H1 (cell line): ENCODE data around the gene MCL1. TPM values are rescaled to one million over a fixed set of nuclear protein-coding genes. Genes with fewer than 3 reads are reported as not detected.
"Not testable (repeated sequence)": the region's sequence is repeated elsewhere in the genome, so short reads cannot be mapped to it uniquely, and the experiment has no call there.

Experiments
- CTCF ChIA-PET: fragments of 300-600 bp; sonication (Branson Sonifier 250); formaldehyde crosslinking; loops from one replicate; lab custom pipeline; 2021; ENCODE audit not compliant: partially characterized antibody; lab: Charles Lee
- POLR2A ChIA-PET: fragments of 300-600 bp; sonication (Branson Sonifier 250); formaldehyde crosslinking; loops from one replicate; lab custom pipeline; 2021; ENCODE audit warnings: inconsistent platforms; ENCODE audit not compliant: partially characterized antibody; lab: Charles Lee
- DNase-seq, 2 experiments: peaks; one replicate each; pipeline versions ENCODE4 v3.0.0 to v3.0.0-alpha.2; 2010 to 2022; ENCODE audit warnings: low spot score in 2 of 2, low read depth in 1 of 2, mixed read lengths in 1 of 2
- FAIRE-seq: peaks from 2 replicates; lab custom pipeline; 2011; peaks lifted over from hg19 to GRCh38; lab: Jason Lieb, UNC
- H2AFZ ChIP-seq: 2 replicates; pipeline ENCODE4 v1.8.1; 2012; ENCODE audit warnings: low read length, inconsistent platforms
- H2AK5ac ChIP-seq: 2 replicates; pipeline ENCODE4 v1.6.1; 2013; ENCODE audit warnings: low read depth, low read length
- H2BK120ac ChIP-seq: replicated peaks from 2 replicates; pipeline ENCODE3; 2013; ENCODE audit warnings: low read depth, low read length, inconsistent platforms
- H2BK12ac ChIP-seq: 2 replicates; pipeline ENCODE4 v1.6.1; 2013; ENCODE audit warnings: low read depth, low read length
- H2BK15ac ChIP-seq: 2 replicates; pipeline ENCODE4 v1.6.1; 2013; ENCODE audit warnings: low read length
- H2BK20ac ChIP-seq: 2 replicates; pipeline ENCODE4 v1.6.1; 2013; ENCODE audit warnings: low read length
- H2BK5ac ChIP-seq: 2 replicates; pipeline ENCODE4 v1.6.1; 2013; ENCODE audit warnings: low read depth, low read length
- H3K14ac ChIP-seq: 2 replicates; pipeline ENCODE4 v1.6.1; 2013; ENCODE audit warnings: inconsistent platforms; ENCODE audit not compliant: insufficient read length
- H3K18ac ChIP-seq: 2 replicates; pipeline ENCODE4 v1.6.1; 2013; ENCODE audit warnings: low read length; ENCODE audit errors: extremely low read depth
- H3K23ac ChIP-seq: 2 replicates; pipeline ENCODE4 v1.6.1; 2013; ENCODE audit warnings: inconsistent platforms; ENCODE audit not compliant: insufficient read length
- H3K23me2 ChIP-seq: 2 replicates; pipeline ENCODE4 v1.6.1; 2013; ENCODE audit warnings: low read depth, low read length
- H3K27ac ChIP-seq: 2 replicates; pipeline ENCODE4 v1.6.1; 2011; ENCODE audit warnings: low read depth, low read length, inconsistent platforms
- H3K27me3 ChIP-seq, 4 experiments: replicated peaks in 1 of 4; 1 replicate in 1 of 4; 2 replicates in 3 of 4; pipeline versions ENCODE4 v1.6.1 to v1.8.1; 2011 to 2013; ENCODE audit warnings: low read length in 3 of 4, mild to moderate bottlenecking in 3 of 4, inconsistent platforms in 2 of 4, mixed read lengths in 2 of 4, moderate library complexity in 1 of 4; ENCODE audit not compliant: control insufficient read depth in 3 of 4, insufficient read depth in 3 of 4; ENCODE audit errors: extremely low read depth in 1 of 4
- H3K36me3 ChIP-seq, 4 experiments: 2 replicates each; pipeline versions ENCODE4 v1.6.1 to v1.8.1; 2011 to 2013; ENCODE audit warnings: mild to moderate bottlenecking in 4 of 4, low read length in 3 of 4, moderate library complexity in 2 of 4, control low read depth in 1 of 4, inconsistent platforms in 1 of 4; ENCODE audit not compliant: insufficient read depth in 4 of 4, control insufficient read depth in 2 of 4
- H3K4ac ChIP-seq: replicated peaks from 2 replicates; pipeline ENCODE3; 2013; ENCODE audit warnings: low read length, low read depth, mixed read lengths, inconsistent platforms; ENCODE audit not compliant: insufficient read length
- H3K4me1 ChIP-seq, 4 experiments: replicated peaks in 1 of 4; 1 replicate in 1 of 4; 2 replicates in 3 of 4; pipeline versions ENCODE4 v1.6.1 to v1.8.1; 2011 to 2013; ENCODE audit warnings: low read length in 3 of 4, inconsistent platforms in 2 of 4, mixed read lengths in 1 of 4; ENCODE audit not compliant: insufficient read depth in 4 of 4, control insufficient read depth in 3 of 4
- H3K4me2 ChIP-seq, 2 experiments: 2 replicates each; pipeline versions ENCODE4 v1.6.1 to v1.8.1; 2011 to 2013; ENCODE audit warnings: low read depth in 2 of 2, low read length in 2 of 2, control low read depth in 1 of 2, inconsistent platforms in 1 of 2, mild to moderate bottlenecking in 1 of 2; ENCODE audit not compliant: insufficient read depth in 1 of 2
- H3K4me3 ChIP-seq, 4 experiments: fragments of 200-600, 300-600 bp in 1 of 4; sonication (generic), shearing (Covaris generic), sonication (Bioruptor Twin) in 1 of 4; 2 replicates each; pipeline versions ENCODE4 v1.5.1 to v1.8.1; 2011 to 2016; ENCODE audit warnings: low read length in 4 of 4, low read depth in 3 of 4, control low read depth in 2 of 4, inconsistent platforms in 2 of 4, mild to moderate bottlenecking in 2 of 4, mixed read lengths in 1 of 4, moderate library complexity in 1 of 4; ENCODE audit not compliant: insufficient read depth in 2 of 4; ENCODE audit errors: extremely low read depth in 1 of 4
- H3K56ac ChIP-seq: replicated peaks from 2 replicates; pipeline ENCODE3; 2013; ENCODE audit warnings: low read depth, mild to moderate bottlenecking, mixed read lengths, low read length, inconsistent platforms; ENCODE audit not compliant: insufficient read length
- H3K79me1 ChIP-seq: 2 replicates; pipeline ENCODE4 v1.6.1; 2013; ENCODE audit warnings: low read depth, low read length, control low read depth
- H3K79me2 ChIP-seq, 2 experiments: 2 replicates each; pipeline versions ENCODE4 v1.6.1 to v1.8.1; 2012 to 2013; ENCODE audit warnings: low read length in 2 of 2, mild to moderate bottlenecking in 2 of 2, inconsistent platforms in 1 of 2; ENCODE audit not compliant: insufficient read depth in 2 of 2, control insufficient read depth in 1 of 2
- H3K9ac ChIP-seq, 4 experiments: replicated peaks in 1 of 4; 1 replicate in 1 of 4; 2 replicates in 3 of 4; pipeline versions ENCODE4 v1.6.1 to v1.8.1; 2011 to 2013; ENCODE audit warnings: low read depth in 3 of 4, low read length in 3 of 4, control low read depth in 2 of 4, mild to moderate bottlenecking in 2 of 4, moderate library complexity in 2 of 4, inconsistent platforms in 1 of 4; ENCODE audit errors: extremely low read depth in 1 of 4
- H3K9me3 ChIP-seq, 2 experiments: 2 replicates each; pipeline versions ENCODE4 v1.6.1 to v1.8.1; 2012 to 2013; ENCODE audit warnings: mild to moderate bottlenecking in 2 of 2, moderate library complexity in 2 of 2, control low read depth in 1 of 2, inconsistent platforms in 1 of 2, low read depth in 1 of 2, low read length in 1 of 2, mixed read lengths in 1 of 2; ENCODE audit not compliant: insufficient read depth in 2 of 2
- H4K20me1 ChIP-seq, 2 experiments: replicated peaks in 1 of 2; 2 replicates each; pipeline versions ENCODE3 to v1.8.1; 2011 to 2013; ENCODE audit warnings: inconsistent platforms in 2 of 2, low read length in 2 of 2, mild to moderate bottlenecking in 1 of 2; ENCODE audit not compliant: insufficient read depth in 2 of 2, control insufficient read depth in 1 of 2
- H4K5ac ChIP-seq: 2 replicates; pipeline ENCODE4 v1.6.1; 2013; ENCODE audit warnings: low read length, low read depth, mixed read lengths, inconsistent platforms; ENCODE audit not compliant: insufficient read length
- H4K8ac ChIP-seq: 2 replicates; pipeline ENCODE4 v1.8.0; 2013; ENCODE audit warnings: mild to moderate bottlenecking, moderate library complexity, low read length, inconsistent platforms; ENCODE audit not compliant: insufficient read depth; ENCODE audit errors: extremely low read depth
- H4K91ac ChIP-seq: replicated peaks from 2 replicates; pipeline ENCODE3; 2013; ENCODE audit warnings: low read length, mixed read lengths, inconsistent platforms; ENCODE audit not compliant: insufficient read length
- WGBS, 2 experiments: shearing (Covaris generic) in 1 of 2; methylation state at CpG; one replicate each; pipeline versions ENCODE4 v1.1.6 to v1.1.7; 2013 to 2015; ENCODE audit warnings: low lambda C conversion rate in 2 of 2, mixed read lengths in 2 of 2, inconsistent platforms in 1 of 2, low coverage in 1 of 2, missing lambda C conversion rate in 1 of 2; ENCODE audit not compliant: insufficient replicate concordance in 2 of 2, insufficient coverage in 1 of 2, insufficient read length in 1 of 2; ENCODE audit errors: extremely low coverage in 1 of 2, missing lambda C conversion rate in 1 of 2; 5-methylcytosine and 5-hydroxymethylcytosine counted together
- polyA plus RNA-seq, 7 experiments: library from polyadenylated mRNA; depleted of rRNA in 3 of 7; stranded (reverse) in 5 of 7; unstranded in 2 of 7; fragments of >200 nt in 5 of 7; fragments of 200-250 nt in 2 of 7; gene quantifications; 1 replicate in 5 of 7; 2 replicates in 1 of 7; 4 replicates in 1 of 7; pipeline versions ENCODE4 v1.2.1 to v1.2.3, GENCODE V29; 2011 to 2013; ENCODE audit warnings: missing spikeins in 2 of 7, mixed read lengths in 2 of 7
- total RNA-seq: library from RNA; stranded (reverse); fragmentation: NEBNext Ultra II Directional; extraction: Animal tissue kit (Norgen Biotek cat#: 25700); gene quantifications from 2 replicates; pipeline ENCODE4 v1.2.1, GENCODE V29; 2021

Gene MCL1
- total and polyA plus RNA-seq, 2 of the 8 experiments (the other 6 are each of a cell fraction or from before 2014, with no cell fraction given), result 61.1 to 218 TPM

DNA sequence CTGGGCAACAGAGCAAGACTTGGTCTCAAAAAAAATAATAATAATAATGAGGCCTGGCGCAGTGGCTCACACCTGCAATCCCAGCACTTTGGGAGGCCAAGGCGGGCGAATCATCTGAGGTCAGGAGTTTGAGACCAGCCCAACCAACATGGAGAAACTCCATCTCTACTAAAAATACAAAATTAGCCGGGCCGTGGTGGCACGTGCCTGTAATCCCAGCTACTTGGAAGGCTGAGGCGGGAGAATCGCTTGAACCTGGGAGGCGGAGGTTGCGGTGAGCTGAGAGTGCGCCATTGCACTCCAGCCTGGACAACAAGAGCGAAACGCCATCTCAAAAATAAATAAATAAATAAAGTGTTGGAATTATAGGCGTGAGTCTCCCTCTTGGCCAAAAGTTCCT is 2.6 kb upstream of the MCL1 start:
- WGBS, 2 experiments, result 95% methylated on average over 14 of the region's 14 CpGs; no CpG with 5 or more reads in 1 of the 2 experiments
- not testable (repeated sequence) for H3K4me3 ChIP-seq, H3K9ac ChIP-seq, FAIRE-seq, H3K18ac ChIP-seq, H3K27ac ChIP-seq, H2BK5ac ChIP-seq, H2BK15ac ChIP-seq, DNase-seq, H2BK120ac ChIP-seq, H3K56ac ChIP-seq, H3K4me1 ChIP-seq, H2BK12ac ChIP-seq, H3K4ac ChIP-seq, H3K23ac ChIP-seq, H2BK20ac ChIP-seq, H4K91ac ChIP-seq, H2AFZ ChIP-seq, H2AK5ac ChIP-seq, H4K5ac ChIP-seq, H3K9me3 ChIP-seq, H3K79me1 ChIP-seq, H3K23me2 ChIP-seq, H3K14ac ChIP-seq, H3K4me2 ChIP-seq, H3K27me3 ChIP-seq, H4K8ac ChIP-seq
- Histone ChIP-seq H3K36me3 (peaks cover 6 to 18% (median 8%) of the 10 kb centered on the region in 4 experiments), H4K20me1 (peaks cover 12 to 16% of the 10 kb centered on the region in 2 experiments), H3K79me2 (peaks cover 18 to 23% of the 10 kb centered on the region in 2 experiments)
- POLR2A ChIA-PET, result interaction anchor here (1.3 to 43.7 kb wide), 3 partner anchors 9 to 31 kb away, joined by 4 to 1380 read pairs (median 1013); partner anchors contain the start of genes ADAMTSL4 and ENSA
- CTCF ChIA-PET, result interaction anchor here (1.0 to 2.0 kb wide), 3 partner anchors 21 to 139 kb away, joined by 3 to 8 read pairs (median 6); partner anchors contain the start of gene HORMAD1

DNA sequence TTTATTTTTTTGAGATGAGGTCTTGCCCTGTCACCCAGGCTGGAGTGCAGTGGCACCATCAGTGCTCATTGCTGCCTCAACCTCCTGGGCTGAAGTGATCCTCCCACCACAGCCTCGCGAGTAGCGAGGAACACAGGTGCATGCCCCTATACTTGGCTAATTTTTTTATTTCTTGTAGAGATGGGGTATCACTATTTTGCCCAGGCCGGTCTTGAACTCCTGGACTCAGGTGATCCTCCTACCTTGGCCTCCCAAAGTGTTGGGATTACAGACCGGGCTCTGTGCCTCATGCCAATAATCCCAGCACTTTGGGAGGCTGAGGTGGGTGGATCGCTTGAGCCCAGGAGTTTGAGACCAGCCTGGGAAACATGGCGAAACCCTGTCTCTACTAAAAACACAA is 2.0 kb upstream of the MCL1 start:
- H2BK120ac ChIP-seq, H3K23me2 ChIP-seq, H2AK5ac ChIP-seq, H4K8ac ChIP-seq, DNase-seq, H3K79me1 ChIP-seq, H3K14ac ChIP-seq, H4K5ac ChIP-seq, H3K4ac ChIP-seq, H3K27ac ChIP-seq, H2BK12ac ChIP-seq, H3K9ac ChIP-seq, H3K23ac ChIP-seq, FAIRE-seq, H2BK15ac ChIP-seq, H3K4me2 ChIP-seq, H3K27me3 ChIP-seq, H3K9me3 ChIP-seq, H3K4me3 ChIP-seq, H4K91ac ChIP-seq, H2BK20ac ChIP-seq, H3K56ac ChIP-seq, H3K18ac ChIP-seq, H2AFZ ChIP-seq, H2BK5ac ChIP-seq: not testable (repeated sequence)
- peaks cover 15 to 20% of the 10 kb centered on the region in 2 experiments for H4K20me1 ChIP-seq
- ChIA-PET POLR2A (interaction anchor here (1.3 to 43.7 kb wide), 3 partner anchors 8 to 32 kb away, joined by 4 to 1380 read pairs (median 1013); partner anchors contain the start of genes ADAMTSL4 and ENSA), CTCF (interaction anchor here (1.9 to 2.0 kb wide), 2 partner anchors 21 to 40 kb away, joined by 6 to 8 read pairs; no protein-coding TSS in a partner anchor)
- peaks cover 0 to 11% (median 3%) of the 10 kb centered on the region in 4 experiments; a peak in 4 of 7 replicates for H3K4me1 ChIP-seq
- 97% methylated on average over 7 of the region's 7 CpGs; no CpG with 5 or more reads in 1 of the 2 experiments for WGBS, 2 experiments
- H3K79me2 ChIP-seq, result peaks cover 23 to 28% of the 10 kb centered on the region in 2 experiments
- peaks cover 7 to 24% (median 13%) of the 10 kb centered on the region in 4 experiments for H3K36me3 ChIP-seq
